ENCODE measurements around the gene TRIM33.

GRCh38 chr1:114345930-114346479, 165.0 kb downstream of the TRIM33 start:
- TF ChIP-seq, protein P1, sequence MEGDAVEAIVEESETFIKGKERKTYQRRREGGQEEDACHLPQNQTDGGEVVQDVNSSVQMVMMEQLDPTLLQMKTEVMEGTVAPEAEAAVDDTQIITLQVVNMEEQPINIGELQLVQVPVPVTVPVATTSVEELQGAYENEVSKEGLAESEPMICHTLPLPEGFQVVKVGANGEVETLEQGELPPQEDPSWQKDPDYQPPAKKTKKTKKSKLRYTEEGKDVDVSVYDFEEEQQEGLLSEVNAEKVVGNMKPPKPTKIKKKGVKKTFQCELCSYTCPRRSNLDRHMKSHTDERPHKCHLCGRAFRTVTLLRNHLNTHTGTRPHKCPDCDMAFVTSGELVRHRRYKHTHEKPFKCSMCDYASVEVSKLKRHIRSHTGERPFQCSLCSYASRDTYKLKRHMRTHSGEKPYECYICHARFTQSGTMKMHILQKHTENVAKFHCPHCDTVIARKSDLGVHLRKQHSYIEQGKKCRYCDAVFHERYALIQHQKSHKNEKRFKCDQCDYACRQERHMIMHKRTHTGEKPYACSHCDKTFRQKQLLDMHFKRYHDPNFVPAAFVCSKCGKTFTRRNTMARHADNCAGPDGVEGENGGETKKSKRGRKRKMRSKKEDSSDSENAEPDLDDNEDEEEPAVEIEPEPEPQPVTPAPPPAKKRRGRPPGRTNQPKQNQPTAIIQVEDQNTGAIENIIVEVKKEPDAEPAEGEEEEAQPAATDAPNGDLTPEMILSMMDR (IDR thresholded peaks at IDR 0.05), result no peak
- no peak for TF ChIP-seq POLR2A (IDR thresholded peaks at IDR 0.05)

Measured in Peyer's patch (tissue), 4 donors.